Subcutaneous abdominal adipose tissue (tissue), 5 donors: ENCODE measurements around the gene MCCC1.
A peak's percentile ranks its signal among the peaks of the same experiment; 100 is the strongest.
"Not testable (repeated sequence)": the region's sequence is repeated elsewhere in the genome, so short reads cannot be mapped to it uniquely, and the experiment has no call there.

Experiments used
- H3K27ac ChIP-seq: one replicate; pipeline ENCODE4 v1.7.0; 2013; ENCODE audit warnings: low read depth, mild to moderate bottlenecking, inconsistent platforms, low read length, moderate library complexity
- H3K27me3 ChIP-seq, 5 donors: one replicate each; pipeline ENCODE4 v1.7.0; 2013; ENCODE audit warnings: low read length in 5 of 5, inconsistent platforms in 1 of 5; ENCODE audit not compliant: control insufficient read depth in 5 of 5, insufficient read depth in 4 of 5
- H3K36me3 ChIP-seq, 5 donors: one replicate each; pipeline ENCODE4 v1.7.0; 2013; ENCODE audit warnings: low read length in 5 of 5; ENCODE audit not compliant: control insufficient read depth in 5 of 5, insufficient read depth in 5 of 5
- H3K4me1 ChIP-seq, 5 donors: one replicate each; pipeline ENCODE4 v1.7.0; 2013; ENCODE audit warnings: low read length in 5 of 5, mild to moderate bottlenecking in 3 of 5, moderate library complexity in 1 of 5; ENCODE audit not compliant: control insufficient read depth in 5 of 5, insufficient read depth in 5 of 5
- H3K4me3 ChIP-seq, 5 donors: one replicate each; pipeline ENCODE4 v1.7.0; 2013; ENCODE audit warnings: low read length in 5 of 5, low read depth in 1 of 5
- H3K9ac ChIP-seq, 5 donors: one replicate each; pipeline ENCODE4 v1.7.0; 2013; ENCODE audit warnings: low read length in 5 of 5, mild to moderate bottlenecking in 4 of 5, moderate library complexity in 3 of 5
- H3K9me3 ChIP-seq, 5 donors: one replicate each; pipeline ENCODE4 v1.7.0; 2013; ENCODE audit warnings: low read length in 5 of 5; ENCODE audit not compliant: control insufficient read depth in 5 of 5
- donor health status: healthy.
- donor health status: healthy.
- donor health status: healthy.
- donor health status: healthy.
- donor health status: healthy.

Gene MCCC1

DNA sequence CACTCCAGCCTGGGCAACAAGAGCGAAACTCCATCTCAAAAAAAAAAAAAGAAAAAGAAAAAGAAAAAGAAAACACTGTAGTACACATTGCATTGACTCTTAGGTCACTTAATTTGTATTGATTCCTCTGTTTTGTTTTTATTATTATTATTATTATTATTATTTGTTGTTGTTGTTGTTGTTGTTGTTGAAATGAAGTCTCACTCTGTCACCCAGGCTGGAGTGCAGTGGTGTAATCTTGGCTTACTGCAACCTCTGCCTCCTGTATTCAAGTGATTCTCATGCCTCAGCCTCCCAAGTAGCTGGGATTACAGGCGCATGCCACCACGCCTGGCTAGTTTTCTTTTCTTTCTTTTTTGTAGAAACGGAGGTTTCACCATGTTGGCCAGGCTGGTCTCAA lies 8.1 kb upstream of the MCCC1 start:
- H3K27ac ChIP-seq, H3K4me3 ChIP-seq: not testable (repeated sequence)

DNA sequence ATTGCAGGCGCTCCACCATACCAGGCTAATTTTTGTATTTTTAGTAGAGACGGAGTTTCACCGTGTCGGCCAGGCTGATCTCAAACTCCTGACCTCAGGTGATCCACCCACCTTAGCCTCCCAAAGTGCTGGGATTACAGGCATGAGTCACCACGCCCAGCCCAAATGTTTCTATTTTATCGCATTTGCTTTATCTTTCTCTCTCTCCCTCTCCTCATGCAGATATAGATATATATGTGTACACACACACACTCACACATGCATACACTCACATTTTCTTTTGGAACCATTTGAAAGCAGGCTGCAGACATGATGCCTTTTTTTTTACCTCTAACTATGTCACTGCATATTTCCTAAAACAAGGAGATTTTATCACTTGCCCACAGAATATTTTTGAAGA lies 7.3 kb upstream of the MCCC1 start:
- Histone ChIP-seq H3K27ac (no peak overlapping the region), H3K4me3 (no peak overlapping the region), H3K36me3 (no peaks in the 10 kb centered on the region)

More for the DNA sequence above, 8.1 kb upstream of the MCCC1 start:
- not testable (repeated sequence) for H3K27me3 ChIP-seq, H3K4me1 ChIP-seq, H3K36me3 ChIP-seq, H3K9ac ChIP-seq, H3K9me3 ChIP-seq

DNA sequence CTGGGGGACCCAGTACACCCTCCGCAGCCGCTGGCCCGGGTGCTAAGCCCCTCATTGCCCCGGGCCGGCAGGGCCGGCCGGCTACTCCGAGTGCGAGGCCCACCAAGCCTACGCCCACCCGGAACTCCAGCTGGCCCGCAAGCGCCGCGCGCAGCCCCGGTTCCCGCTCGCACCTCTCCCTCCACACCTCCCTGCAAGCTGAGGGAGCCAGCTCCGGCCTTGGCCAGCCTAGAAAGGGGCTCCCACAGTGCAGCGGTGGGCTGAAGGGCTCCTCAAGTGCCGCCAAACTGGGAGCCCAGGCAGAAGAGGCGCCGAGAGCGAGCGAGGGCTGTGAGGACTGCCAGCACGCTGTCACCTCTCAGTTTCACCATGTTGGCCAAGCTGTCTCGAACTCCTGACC lies 4.7 kb upstream of the MCCC1 start:
- H3K9me3 ChIP-seq, H3K27me3 ChIP-seq, H3K27ac ChIP-seq, H3K9ac ChIP-seq, H3K4me3 ChIP-seq, H3K36me3 ChIP-seq: not testable (repeated sequence)
- H3K4me1 ChIP-seq = peaks cover 0 to 15% (median 10%) of the 10 kb centered on the region in 5 donors

More for the DNA sequence above, 7.3 kb upstream of the MCCC1 start:
- Histone ChIP-seq H3K9ac (no peak overlapping the region), H3K4me1 (peaks cover 0 to 6% (median 0%) of the 10 kb centered on the region in 5 donors), H3K27me3 (no peaks in the 10 kb centered on the region), H3K9me3 (peaks cover 0 to 4% (median 0%) of the 10 kb centered on the region in 5 donors)

DNA sequence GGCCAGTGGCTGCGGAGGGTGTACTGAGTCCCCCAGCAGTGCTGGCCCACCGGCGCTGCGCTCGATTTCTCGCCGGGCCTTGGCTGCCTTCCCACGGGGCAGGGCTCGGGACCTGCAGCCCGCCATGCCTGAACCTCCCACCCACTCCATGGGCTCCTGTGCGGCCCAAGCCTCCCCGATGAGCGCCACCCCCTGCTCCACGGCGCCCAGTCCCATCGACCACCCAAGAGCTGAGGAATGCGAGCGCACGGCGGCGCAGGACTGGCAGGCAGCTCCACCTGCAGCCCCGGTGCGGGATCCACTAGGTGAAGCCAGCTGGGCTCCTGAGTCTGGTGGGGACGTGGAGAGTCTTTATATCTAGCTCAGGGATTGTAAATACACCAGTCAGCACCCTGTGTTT lies 1.7 kb upstream of the MCCC1 start:
- H3K27ac ChIP-seq, H3K36me3 ChIP-seq, H3K9me3 ChIP-seq, H3K4me3 ChIP-seq, H3K9ac ChIP-seq, H3K27me3 ChIP-seq: not testable (repeated sequence)
- peaks cover 0 to 26% (median 25%) of the 10 kb centered on the region in 5 donors for H3K4me1 ChIP-seq

GRCh38 chr3:183100376-183100775 lies 1.1 kb upstream of the MCCC1 start:
- H3K4me1 ChIP-seq = peaks cover 0 to 26% (median 24%) of the 10 kb centered on the region in 5 donors
- peak overlapping the region; percentile 78 for H3K27ac ChIP-seq
- no peak overlapping the region for H3K9ac ChIP-seq
- no peaks in the 10 kb centered on the region for H3K27me3 ChIP-seq
- no peak overlapping the region for H3K4me3 ChIP-seq
- H3K36me3 ChIP-seq = peaks cover 0 to 4% (median 0%) of the 10 kb centered on the region in 5 donors
- H3K9me3 ChIP-seq = no peaks in the 10 kb centered on the region

DNA sequence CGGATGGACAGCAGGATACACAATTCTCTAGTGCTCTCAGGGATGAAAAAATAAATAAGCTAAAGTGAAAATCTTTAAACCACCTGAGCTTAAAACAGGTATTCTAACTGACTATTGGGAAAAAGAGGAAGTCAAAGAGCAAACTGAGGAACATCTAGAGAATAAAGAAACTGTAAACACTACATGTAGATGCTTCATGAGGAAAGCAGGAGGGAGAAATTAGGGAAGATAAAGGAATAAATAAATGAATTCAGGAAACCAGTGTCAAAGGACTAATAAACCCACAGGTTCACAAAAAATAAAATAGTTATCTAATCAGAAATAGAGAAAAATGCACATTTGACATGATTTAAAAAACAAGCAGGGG lies 525 bp upstream of the MCCC1 start:
- Histone ChIP-seq H3K9ac (no peak overlapping the region), H3K36me3 (peaks cover 0 to 4% (median 0%) of the 10 kb centered on the region in 5 donors)

GRCh38 chr3:183098536-183099025 lies 715 bp downstream of the MCCC1 start:
- H3K27me3 ChIP-seq = no peaks in the 10 kb centered on the region
- peak overlapping the region; percentile 87 to 99 (median 96) for H3K4me3 ChIP-seq
- H3K27ac ChIP-seq = peak overlapping the region; percentile 94
- peaks cover 0 to 26% (median 24%) of the 10 kb centered on the region in 5 donors for H3K4me1 ChIP-seq
- peak overlapping the region; percentile 75 to 96 (median 88) for H3K9ac ChIP-seq
- no peaks in the 10 kb centered on the region for H3K9me3 ChIP-seq
- peaks cover 0 to 4% (median 0%) of the 10 kb centered on the region in 5 donors for H3K36me3 ChIP-seq

More for the DNA sequence above, 525 bp upstream of the MCCC1 start:
- H3K4me3 ChIP-seq = peak overlapping the region; percentile 54 to 99 (median 96)
- peak overlapping the region; percentile 78 for H3K27ac ChIP-seq
- peaks cover 0 to 26% (median 24%) of the 10 kb centered on the region in 5 donors for H3K4me1 ChIP-seq
- H3K27me3 ChIP-seq = no peaks in the 10 kb centered on the region
- H3K9me3 ChIP-seq = no peaks in the 10 kb centered on the region

DNA sequence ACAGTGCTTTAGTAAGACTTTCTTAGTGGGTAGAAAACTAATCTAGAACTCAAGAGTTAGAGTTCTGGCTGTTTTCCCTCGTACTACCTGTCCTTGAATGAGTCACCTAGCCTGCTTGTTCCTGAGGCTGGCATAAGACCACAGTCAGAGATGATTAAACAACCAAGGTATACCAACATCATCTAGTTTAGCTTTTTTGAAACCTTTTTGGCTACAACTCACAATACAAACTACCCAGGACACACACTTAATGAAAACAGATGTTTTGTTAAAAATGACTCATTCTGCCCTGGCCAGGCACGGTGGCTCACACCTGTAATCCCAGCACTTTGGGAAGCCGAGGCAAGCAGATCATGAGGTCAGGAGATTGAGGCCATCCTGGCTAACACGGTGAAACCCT lies 4.6 kb downstream of the MCCC1 start:
- no peak overlapping the region for H3K9ac ChIP-seq
- no peak overlapping the region for H3K27ac ChIP-seq
- peaks cover 14 to 28% (median 22%) of the 10 kb centered on the region in 5 donors for H3K36me3 ChIP-seq
- no peak overlapping the region for H3K4me3 ChIP-seq
- no peaks in the 10 kb centered on the region for H3K9me3 ChIP-seq
- H3K4me1 ChIP-seq = peaks cover 0 to 20% (median 18%) of the 10 kb centered on the region in 5 donors
- no peaks in the 10 kb centered on the region for H3K27me3 ChIP-seq

DNA sequence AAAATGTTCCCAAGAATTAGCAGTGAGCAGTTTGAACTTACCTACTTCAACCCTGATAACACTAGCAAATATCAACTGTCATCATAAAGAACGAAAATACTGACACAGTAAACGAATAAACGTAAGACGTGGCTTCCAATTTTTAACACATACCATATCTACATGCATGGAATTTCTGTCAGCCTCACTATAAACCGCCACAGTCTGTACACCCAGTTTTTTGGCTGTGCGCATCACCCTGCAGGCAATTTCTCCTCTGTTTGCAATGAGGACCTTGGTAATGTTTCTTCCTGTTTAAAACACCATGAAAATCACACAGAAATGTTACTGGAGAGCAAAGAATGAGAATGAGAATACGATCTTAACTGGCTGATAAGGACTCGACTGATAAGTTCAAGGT lies 7.0 kb downstream of the MCCC1 start:
- Histone ChIP-seq H3K9ac (no peak overlapping the region), H3K27me3 (no peaks in the 10 kb centered on the region), H3K4me1 (peaks cover 0 to 5% (median under 1%) of the 10 kb centered on the region in 5 donors), H3K4me3 (no peak overlapping the region), H3K36me3 (peaks cover 21 to 50% (median 29%) of the 10 kb centered on the region in 5 donors), H3K9me3 (no peaks in the 10 kb centered on the region), H3K27ac (no peak overlapping the region)

DNA sequence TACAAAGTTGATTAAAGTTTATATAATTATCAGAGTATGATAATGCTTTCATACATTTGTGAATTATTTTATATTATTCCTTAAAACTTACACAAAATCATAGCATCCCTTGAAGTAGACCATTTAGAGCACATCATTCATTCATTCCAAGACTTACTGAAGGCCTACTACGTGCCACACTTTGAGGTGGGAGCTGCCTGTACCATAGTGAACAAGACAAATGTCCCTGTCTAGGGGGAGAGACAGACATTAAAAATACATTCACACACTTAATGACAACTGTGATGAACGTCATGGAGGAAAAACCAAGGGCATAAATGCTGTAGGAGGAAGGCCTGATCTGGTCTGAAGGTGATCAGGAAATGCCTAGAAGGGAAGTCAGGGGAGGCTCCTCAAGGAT lies 12.1 kb downstream of the MCCC1 start:
- H3K9ac ChIP-seq = no peak overlapping the region
- H3K4me1 ChIP-seq = no peaks in the 10 kb centered on the region
- no peaks in the 10 kb centered on the region for H3K9me3 ChIP-seq
- no peak overlapping the region for H3K27ac ChIP-seq
- H3K36me3 ChIP-seq = peaks cover 43 to 86% (median 58%) of the 10 kb centered on the region in 5 donors
- H3K4me3 ChIP-seq = no peak overlapping the region
- H3K27me3 ChIP-seq = no peaks in the 10 kb centered on the region
